ENCODE measurements around the gene ANKRD63.

- TF ChIP-seq CTCF (IDR thresholded peaks at IDR 0.05), result no peak
- TF ChIP-seq EP300 (IDR thresholded peaks at IDR 0.05; ENCODE audit: low read depth), result no peak
These were observed 42.1 kb downstream of the ANKRD63 start for GRCh38 chr15:40240619-40241221.
